Upper lobe of right lung (tissue), 1 donor: ENCODE data around the gene BRD1. TPM values are rescaled to one million over a fixed set of nuclear protein-coding genes. Genes with fewer than 3 reads are reported as not detected.
A peak's percentile ranks its signal among the peaks of the same experiment; 100 is the strongest.

Experiments used
- ATAC-seq: fragments of 200-7000 bp; cut with Tn5 transposase; one replicate; pipeline ENCODE4 v1.9.1; 2020; ENCODE audit warnings: mild to moderate bottlenecking, moderate library complexity
- DNase-seq: peaks from one replicate; pipeline ENCODE4 v3.0.0-alpha.2; 2020
- H3K27ac ChIP-seq: fragments of 200-600 bp; one replicate; pipeline ENCODE4 v1.8.0; 2022
- H3K27me3 ChIP-seq: fragments of 200-600 bp; one replicate; pipeline ENCODE4 v1.8.0; 2022; ENCODE audit warnings: mild to moderate bottlenecking
- H3K36me3 ChIP-seq: fragments of 200-600 bp; one replicate; pipeline ENCODE4 v1.8.0; 2022
- H3K4me1 ChIP-seq: fragments of 200-600 bp; one replicate; pipeline ENCODE4 v1.8.0; 2022
- H3K4me3 ChIP-seq: fragments of 200-600 bp; one replicate; pipeline ENCODE4 v1.8.0; 2022; ENCODE audit warnings: mild to moderate bottlenecking
- H3K9me3 ChIP-seq: fragments of 200-600 bp; one replicate; pipeline ENCODE4 v1.8.0; 2022
- intact Hi-C: fragments of 100-400 bp; cut with DNase I; formaldehyde crosslinking; loops from one replicate; pipeline ENCODE4 v1.11.0; 2022
- total RNA-seq: library from RNA; stranded (reverse); fragmentation: NEBNext Ultra II Directional; extraction: Animal tissue kit (Norgen Biotek cat#: 25700); gene quantifications from one replicate; pipeline ENCODE4 v1.2.1, GENCODE V29; 2021
- TF ChIP-seq, protein P1 (sequence below): fragments of 200-600 bp; IDR thresholded peaks from one replicate; pipeline ENCODE4 v1.8.0; 2022; ENCODE audit warnings: antibody characterized with exemption
- donor health status: DM: no; HTN: yes; CAD: no; lungs with severe emphysema.

Gene BRD1
- total RNA-seq, 1 donor from 2014 or later, result 39.0 TPM

DNA sequence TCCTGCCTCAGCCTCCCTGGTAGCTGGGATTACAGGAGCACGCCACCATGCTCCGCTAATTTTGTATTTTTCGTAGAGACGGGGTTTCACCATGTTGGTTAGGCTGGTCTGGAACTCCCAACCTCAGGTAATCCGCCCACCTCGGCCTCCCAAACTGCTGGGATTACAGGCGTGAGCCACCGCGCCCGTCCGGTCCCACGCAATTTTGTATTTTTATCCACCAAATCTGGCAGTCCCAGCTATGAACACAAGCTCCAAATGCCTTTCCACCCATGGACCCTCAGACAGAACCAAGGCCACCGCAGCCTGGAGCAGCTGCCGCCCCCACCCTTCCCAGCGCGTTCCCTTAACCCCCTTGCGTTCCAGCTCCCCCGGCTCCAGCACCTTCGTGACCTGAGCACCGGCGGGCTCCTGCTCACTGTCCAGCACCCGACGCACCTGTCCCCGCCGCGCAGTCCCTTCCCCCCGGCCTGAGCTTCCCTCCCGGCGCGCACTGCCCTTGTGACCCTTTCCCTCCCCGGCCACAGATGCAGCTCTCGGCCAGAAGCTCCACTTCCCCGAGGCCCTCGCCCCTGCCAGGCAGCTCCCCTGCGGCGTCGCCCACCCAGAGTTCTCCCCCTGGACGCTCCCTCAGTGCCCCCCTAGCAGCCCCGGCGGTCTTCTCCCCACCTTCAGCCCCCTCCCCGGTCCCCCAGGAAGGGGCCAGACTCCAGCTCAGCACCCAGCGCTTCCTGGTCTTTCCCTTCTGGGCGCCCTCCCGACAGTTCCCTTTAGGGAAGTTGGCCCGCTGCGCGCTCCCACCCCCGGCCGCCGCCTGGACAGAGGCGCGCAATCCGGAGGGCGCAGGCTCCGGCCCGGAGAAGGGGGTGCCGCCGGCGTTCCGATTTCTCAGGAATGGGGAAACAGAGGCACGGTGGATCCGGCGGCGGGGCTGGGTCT is 20.3 kb upstream of the BRD1 start:
- Histone ChIP-seq H3K4me3 (peak overlapping the region; percentile 53), H3K4me1 (peaks cover 10% of the 10 kb centered on the region), H3K27ac (peak overlapping the region; percentile 55), H3K9me3 (no peaks in the 10 kb centered on the region), H3K27me3 (peaks cover 26% of the 10 kb centered on the region), H3K36me3 (no peaks in the 10 kb centered on the region)
- DNase-seq (peak; percentile 80), ATAC-seq (peak; percentile 60)
- TF ChIP-seq, protein P1, sequence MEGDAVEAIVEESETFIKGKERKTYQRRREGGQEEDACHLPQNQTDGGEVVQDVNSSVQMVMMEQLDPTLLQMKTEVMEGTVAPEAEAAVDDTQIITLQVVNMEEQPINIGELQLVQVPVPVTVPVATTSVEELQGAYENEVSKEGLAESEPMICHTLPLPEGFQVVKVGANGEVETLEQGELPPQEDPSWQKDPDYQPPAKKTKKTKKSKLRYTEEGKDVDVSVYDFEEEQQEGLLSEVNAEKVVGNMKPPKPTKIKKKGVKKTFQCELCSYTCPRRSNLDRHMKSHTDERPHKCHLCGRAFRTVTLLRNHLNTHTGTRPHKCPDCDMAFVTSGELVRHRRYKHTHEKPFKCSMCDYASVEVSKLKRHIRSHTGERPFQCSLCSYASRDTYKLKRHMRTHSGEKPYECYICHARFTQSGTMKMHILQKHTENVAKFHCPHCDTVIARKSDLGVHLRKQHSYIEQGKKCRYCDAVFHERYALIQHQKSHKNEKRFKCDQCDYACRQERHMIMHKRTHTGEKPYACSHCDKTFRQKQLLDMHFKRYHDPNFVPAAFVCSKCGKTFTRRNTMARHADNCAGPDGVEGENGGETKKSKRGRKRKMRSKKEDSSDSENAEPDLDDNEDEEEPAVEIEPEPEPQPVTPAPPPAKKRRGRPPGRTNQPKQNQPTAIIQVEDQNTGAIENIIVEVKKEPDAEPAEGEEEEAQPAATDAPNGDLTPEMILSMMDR, result no peak
- intact Hi-C loops, result no loop called here

DNA sequence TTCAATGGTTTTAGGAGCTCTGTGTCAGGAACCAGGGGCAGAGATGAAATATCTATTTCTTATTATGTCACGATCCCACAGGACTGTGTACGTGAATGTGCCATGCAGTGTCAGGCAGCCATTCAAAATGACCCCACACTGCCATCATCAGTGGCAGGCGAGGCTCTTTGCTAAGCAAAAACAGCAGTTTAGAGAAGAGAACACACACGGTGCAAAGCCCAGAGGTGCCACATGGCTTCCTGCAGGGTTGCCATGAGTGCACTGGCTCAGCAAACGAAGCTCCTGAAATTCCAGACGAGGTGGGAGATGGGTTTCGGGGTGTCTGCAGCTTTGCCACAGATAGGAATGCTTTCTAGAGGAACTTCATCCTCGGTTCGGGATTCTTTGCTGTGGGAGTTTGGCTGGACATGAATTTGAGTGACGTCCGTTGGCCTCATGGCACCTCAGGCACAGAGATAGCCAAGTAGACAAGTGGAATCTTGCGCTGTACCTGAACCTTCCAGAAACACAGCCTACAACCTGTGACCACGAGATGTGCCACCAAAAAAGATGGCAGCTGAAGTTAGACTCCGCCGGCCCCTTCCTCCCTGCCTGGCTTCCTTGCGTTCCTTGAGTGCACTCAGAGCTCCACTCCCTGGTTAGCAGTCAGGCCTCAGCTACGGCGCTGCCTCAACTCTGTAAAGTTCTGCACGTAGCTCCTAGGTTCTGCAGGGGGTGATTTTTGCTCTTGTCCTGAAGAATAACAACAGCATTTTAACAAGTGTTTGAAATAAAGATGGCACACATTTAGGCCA is 18.2 kb upstream of the BRD1 start:
- ATAC-seq, result no peak
- Histone ChIP-seq H3K36me3 (no peaks in the 10 kb centered on the region), H3K9me3 (no peaks in the 10 kb centered on the region), H3K4me1 (peaks cover 10% of the 10 kb centered on the region), H3K27me3 (peaks cover 26% of the 10 kb centered on the region), H3K27ac (no peak overlapping the region), H3K4me3 (no peak overlapping the region)
- TF ChIP-seq, protein P1, result no peak
- DNase-seq, result peak; percentile 27
- intact Hi-C loops, result no loop called here

DNA sequence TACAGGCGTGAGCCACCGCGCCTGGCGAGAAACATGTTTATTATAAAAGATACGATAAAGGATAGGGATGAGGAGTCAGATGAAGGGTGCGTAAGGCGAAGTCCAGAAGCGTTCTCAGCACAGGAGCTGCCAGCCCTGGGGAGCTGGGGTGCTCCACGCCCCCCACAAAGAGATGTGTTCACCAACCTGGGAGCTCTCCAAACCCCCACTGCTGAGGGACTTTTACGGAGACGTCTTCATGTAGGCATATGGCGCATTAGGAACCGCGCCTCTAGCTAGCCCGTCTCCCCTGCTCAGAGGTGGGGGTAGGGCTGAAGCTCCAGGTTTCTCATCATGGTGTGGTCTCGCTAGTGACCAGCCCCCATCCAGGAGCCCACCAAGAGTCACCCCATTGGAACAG is 17.6 kb upstream of the BRD1 start:
- ATAC-seq (no peak), DNase-seq (peak; percentile 31)
- TF ChIP-seq, protein P1, result no peak
- H3K36me3 ChIP-seq, result no peaks in the 10 kb centered on the region
- no peaks in the 10 kb centered on the region for H3K9me3 ChIP-seq
- peaks cover 24% of the 10 kb centered on the region for H3K27me3 ChIP-seq
- no peak overlapping the region for H3K27ac ChIP-seq
- intact Hi-C loops, result no loop called here
- peaks cover 10% of the 10 kb centered on the region for H3K4me1 ChIP-seq
- no peak overlapping the region for H3K4me3 ChIP-seq

DNA sequence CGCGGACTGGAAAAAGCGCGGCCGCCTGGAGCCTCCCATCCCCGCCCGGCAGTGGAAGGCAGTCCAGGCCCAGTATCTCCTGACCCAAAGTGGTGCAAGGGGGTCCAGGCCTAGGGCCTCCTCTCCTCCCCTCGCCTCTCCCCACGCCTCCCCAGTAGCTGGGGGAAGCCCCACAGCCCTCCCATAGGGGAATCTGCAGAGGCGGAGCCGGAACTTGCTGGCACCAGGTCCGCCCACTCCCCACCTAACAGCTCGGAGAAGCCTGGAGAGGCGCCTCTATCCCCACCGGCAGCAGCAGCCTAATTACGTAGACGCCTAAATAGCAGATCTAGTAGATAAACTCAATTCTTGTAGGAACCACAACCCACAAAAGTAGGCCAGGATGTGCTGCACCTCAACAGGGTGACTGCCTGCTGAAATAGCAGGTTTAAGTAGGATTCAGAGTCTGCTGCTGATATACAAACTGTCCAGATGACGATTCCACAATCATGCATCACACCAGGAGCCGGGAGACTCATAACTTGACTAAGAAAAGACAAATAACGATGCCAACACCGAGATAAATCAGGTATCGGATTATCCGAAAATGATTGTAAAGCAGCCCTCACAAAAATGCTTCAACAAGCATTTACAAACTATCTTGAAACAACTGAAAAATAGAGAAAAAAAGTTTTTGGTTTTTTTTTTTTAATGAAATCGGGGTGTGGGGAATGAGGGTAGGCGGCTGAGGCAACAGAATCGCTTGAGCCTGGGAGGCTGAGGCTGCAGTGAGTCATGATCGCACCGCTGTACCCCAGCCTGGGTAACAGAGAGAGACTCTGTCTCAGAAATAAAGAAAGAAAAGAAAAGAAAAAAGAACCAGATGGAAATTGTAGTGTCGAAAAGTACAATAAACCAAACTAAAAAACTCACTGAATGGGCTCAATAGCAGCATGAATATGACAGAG is 11.4 kb upstream of the BRD1 start:
- DNase-seq (no peak), ATAC-seq (peak; percentile 75)
- no peaks in the 10 kb centered on the region for H3K9me3 ChIP-seq
- peak overlapping the region; percentile 24 for H3K27ac ChIP-seq
- TF ChIP-seq, protein P1, result no peak
- intact Hi-C loops, result no loop called here
- H3K27me3 ChIP-seq, result no peaks in the 10 kb centered on the region
- H3K4me3 ChIP-seq, result no peak overlapping the region
- H3K4me1 ChIP-seq, result no peaks in the 10 kb centered on the region
- H3K36me3 ChIP-seq, result no peaks in the 10 kb centered on the region
